ENCODE results near the gene ZBTB12. TPM values are rescaled to one million over a fixed set of nuclear protein-coding genes. Genes with fewer than 3 reads are reported as not detected.

ZBTB12 gene
- total RNA-seq = 3.5 TPM
- long read RNA-seq, partial matches to known transcripts = 0 of 4 reads
- long read RNA-seq, other reads (novel, unspliced or antisense) = 4 of 4 reads

DNA sequence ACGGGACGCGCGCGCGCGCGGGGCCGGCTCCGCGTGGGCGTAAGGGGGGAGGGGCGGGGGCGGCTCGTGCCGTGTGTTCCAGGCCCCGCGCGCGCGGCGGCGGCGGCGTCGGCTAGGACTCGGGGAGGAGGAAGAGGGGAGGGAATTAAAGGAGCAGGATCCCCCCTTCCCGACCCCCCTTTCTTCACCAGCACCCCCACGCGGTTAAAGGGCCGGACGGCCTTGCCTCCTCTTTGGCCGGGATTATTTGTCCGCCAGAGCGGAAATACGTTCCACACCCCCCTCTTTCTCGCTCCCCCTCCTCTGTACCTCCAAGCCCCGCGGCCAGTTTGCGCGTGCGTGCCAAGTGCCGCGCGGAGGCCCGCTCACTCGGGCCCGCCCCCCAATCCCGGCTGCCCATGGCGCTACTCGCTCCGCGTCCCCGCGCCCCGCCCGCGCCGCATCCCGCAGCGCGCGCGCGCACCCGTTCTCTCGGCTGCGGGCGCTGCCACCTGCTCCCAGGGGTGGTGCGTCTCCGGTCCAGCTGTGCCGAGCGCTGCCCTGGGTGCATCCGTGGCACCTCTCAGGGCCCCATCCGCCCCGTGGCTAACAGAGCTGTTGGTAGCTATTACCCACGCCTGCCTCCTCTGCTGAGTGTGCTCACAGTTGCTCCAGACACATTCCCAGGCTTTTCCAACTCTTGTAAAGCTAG lies at the start of gene ZBTB12:
TSS of gene ZBTB12 (minus strand) at position 134 of the 691 bp plus-strand sequence. CDS start 781 bp downstream, outside the sequence.
- TF ChIP-seq, protein P1, sequence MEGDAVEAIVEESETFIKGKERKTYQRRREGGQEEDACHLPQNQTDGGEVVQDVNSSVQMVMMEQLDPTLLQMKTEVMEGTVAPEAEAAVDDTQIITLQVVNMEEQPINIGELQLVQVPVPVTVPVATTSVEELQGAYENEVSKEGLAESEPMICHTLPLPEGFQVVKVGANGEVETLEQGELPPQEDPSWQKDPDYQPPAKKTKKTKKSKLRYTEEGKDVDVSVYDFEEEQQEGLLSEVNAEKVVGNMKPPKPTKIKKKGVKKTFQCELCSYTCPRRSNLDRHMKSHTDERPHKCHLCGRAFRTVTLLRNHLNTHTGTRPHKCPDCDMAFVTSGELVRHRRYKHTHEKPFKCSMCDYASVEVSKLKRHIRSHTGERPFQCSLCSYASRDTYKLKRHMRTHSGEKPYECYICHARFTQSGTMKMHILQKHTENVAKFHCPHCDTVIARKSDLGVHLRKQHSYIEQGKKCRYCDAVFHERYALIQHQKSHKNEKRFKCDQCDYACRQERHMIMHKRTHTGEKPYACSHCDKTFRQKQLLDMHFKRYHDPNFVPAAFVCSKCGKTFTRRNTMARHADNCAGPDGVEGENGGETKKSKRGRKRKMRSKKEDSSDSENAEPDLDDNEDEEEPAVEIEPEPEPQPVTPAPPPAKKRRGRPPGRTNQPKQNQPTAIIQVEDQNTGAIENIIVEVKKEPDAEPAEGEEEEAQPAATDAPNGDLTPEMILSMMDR (IDR thresholded peaks at IDR 0.05; ENCODE audit: borderline replicate concordance) = no peak
- intact Hi-C loops (cut with micrococcal nuclease) = no loop called here
- Histone ChIP-seq H3K4me1 (peaks cover 52% of the 10 kb centered on the region), H3K4me3 (peak within 1 kb of the TSS; percentile 80), H3K9me3 (replicated peaks) (no peaks in the 10 kb centered on the region), H3K27ac (replicated peaks) (peak within 1 kb of the TSS; percentile 90), H3K27me3 (ENCODE audit: low read depth) (peaks cover 9% of the 10 kb centered on the region), H3K36me3 (no peaks in the 10 kb centered on the region)
- DNase-seq = peak; percentile 91

DNA sequence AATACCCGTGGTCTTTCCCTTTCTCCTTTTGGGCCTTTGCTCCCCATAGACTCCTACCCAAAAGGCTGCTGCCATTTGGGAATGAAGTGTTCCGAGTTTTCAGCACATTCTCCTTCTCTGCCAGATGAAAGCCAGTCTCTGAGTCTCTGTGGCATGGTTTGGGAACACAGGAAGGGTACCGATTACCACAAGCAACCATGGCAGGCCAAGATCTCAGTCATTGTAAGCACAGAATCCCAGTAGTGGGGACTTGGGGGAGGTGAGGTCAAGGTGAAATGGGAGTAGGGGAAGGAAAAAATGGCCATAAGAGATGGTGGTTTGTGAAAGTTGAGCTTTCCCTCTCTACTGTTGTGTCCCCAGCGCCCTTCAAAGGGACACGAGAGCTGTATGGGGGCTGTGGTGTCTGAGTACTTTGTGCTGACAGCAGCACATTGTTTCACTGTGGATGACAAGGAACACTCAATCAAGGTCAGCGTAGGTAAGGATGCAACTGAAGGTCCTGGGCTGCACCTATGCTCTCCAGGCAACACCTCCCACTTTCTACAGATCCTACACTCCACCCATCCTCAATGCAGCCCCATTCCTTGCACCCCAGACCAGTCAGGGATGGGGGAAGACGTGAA lies 48.2 kb upstream of the ZBTB12 start:
- intact Hi-C loops (cut with micrococcal nuclease) = no loop called here
- Histone ChIP-seq H3K4me3 (no peak overlapping the region), H3K27me3 (ENCODE audit: low read depth) (peaks cover 3% of the 10 kb centered on the region), H3K9me3 (replicated peaks) (no peaks in the 10 kb centered on the region), H3K27ac (replicated peaks) (no peak overlapping the region), H3K4me1 (peaks cover 9% of the 10 kb centered on the region), H3K36me3 (peaks cover 36% of the 10 kb centered on the region)
- DNase-seq = no peak
- TF ChIP-seq, protein P1 (IDR thresholded peaks at IDR 0.05; ENCODE audit: borderline replicate concordance) = no peak

DNA sequence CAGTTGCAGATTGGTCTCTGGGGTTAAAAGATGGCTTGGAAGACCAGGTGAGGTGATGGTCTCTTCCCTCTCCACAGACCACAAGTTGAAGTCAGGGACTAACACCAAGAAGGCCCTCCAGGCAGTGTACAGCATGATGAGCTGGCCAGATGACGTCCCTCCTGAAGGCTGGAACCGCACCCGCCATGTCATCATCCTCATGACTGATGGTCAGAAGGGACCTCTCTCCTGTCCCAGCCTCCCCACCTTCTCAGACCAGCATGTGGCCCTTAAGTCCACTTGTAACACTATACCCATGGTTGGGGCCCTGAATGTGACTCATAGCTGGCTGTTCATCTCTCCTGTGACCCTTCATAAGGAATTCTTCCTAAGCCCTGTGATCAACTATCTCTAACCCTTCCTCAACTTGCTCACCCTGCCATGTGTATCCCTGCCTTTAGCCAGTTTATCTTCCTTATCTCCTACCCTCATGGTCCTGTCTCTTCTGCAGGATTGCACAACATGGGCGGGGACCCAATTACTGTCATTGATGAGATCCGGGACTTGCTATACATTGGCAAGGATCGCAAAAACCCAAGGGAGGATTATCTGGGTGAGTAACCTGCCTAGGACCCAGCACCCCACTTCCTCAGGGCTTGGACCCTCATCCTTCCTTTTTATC lies 47.0 kb upstream of the ZBTB12 start:
- Histone ChIP-seq H3K4me1 (peaks cover 13% of the 10 kb centered on the region), H3K4me3 (no peak overlapping the region), H3K27ac (replicated peaks) (no peak overlapping the region), H3K9me3 (replicated peaks) (no peaks in the 10 kb centered on the region), H3K36me3 (peaks cover 25% of the 10 kb centered on the region), H3K27me3 (ENCODE audit: low read depth) (peaks cover 15% of the 10 kb centered on the region)
- intact Hi-C loops (cut with micrococcal nuclease) = no loop called here
- TF ChIP-seq, protein P1 (IDR thresholded peaks at IDR 0.05; ENCODE audit: borderline replicate concordance) = no peak
- no peak for DNase-seq

DNA sequence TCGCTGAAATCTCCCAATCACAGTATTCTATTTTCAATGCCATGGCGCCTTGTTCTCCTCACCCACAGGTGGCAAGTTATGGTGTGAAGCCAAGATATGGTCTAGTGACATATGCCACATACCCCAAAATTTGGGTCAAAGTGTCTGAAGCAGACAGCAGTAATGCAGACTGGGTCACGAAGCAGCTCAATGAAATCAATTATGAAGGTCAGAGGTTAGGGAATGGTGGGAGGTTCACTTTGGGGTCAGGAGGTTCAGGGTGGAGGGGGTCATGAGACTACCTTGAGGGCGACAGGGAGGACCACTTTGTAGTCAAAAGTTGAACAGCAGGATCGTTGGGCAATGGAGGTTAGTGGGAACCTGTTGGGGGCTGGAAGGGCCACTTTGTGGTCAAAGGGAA lies 46.4 kb upstream of the ZBTB12 start:
- Histone ChIP-seq H3K27ac (replicated peaks) (no peak overlapping the region), H3K27me3 (ENCODE audit: low read depth) (peaks cover 21% of the 10 kb centered on the region), H3K9me3 (replicated peaks) (no peaks in the 10 kb centered on the region), H3K4me3 (no peak overlapping the region), H3K36me3 (peaks cover 19% of the 10 kb centered on the region), H3K4me1 (peaks cover 13% of the 10 kb centered on the region)
- TF ChIP-seq, protein P1 (IDR thresholded peaks at IDR 0.05; ENCODE audit: borderline replicate concordance) = no peak
- no peak for DNase-seq
- intact Hi-C loops (cut with micrococcal nuclease) = no loop called here

- Histone ChIP-seq H3K36me3 (peaks cover 15% of the 10 kb centered on the region), H3K27ac (replicated peaks) (no peak overlapping the region), H3K27me3 (ENCODE audit: low read depth) (peaks cover 25% of the 10 kb centered on the region), H3K4me3 (no peak overlapping the region), H3K9me3 (replicated peaks) (no peaks in the 10 kb centered on the region), H3K4me1 (peaks cover 13% of the 10 kb centered on the region)
- TF ChIP-seq, protein P1 (IDR thresholded peaks at IDR 0.05; ENCODE audit: borderline replicate concordance) = no peak
- intact Hi-C loops (cut with micrococcal nuclease) = no loop called here
- no peak for DNase-seq
These were observed 46.0 kb upstream of the ZBTB12 start for GRCh38 chr6:31947864-31948263.
